GM18517 (cell line): ENCODE measurements around the gene C15orf40.

ENCODE experiments used
- ATAC-seq: cut with Tn5 transposase; IDR thresholded peaks from one replicate; pipeline ENCODE4 v1.9.1; 2021; ENCODE audit warnings: mild to moderate bottlenecking, moderate library complexity; ENCODE audit not compliant: unreplicated experiment

The C15orf40 gene

DNA sequence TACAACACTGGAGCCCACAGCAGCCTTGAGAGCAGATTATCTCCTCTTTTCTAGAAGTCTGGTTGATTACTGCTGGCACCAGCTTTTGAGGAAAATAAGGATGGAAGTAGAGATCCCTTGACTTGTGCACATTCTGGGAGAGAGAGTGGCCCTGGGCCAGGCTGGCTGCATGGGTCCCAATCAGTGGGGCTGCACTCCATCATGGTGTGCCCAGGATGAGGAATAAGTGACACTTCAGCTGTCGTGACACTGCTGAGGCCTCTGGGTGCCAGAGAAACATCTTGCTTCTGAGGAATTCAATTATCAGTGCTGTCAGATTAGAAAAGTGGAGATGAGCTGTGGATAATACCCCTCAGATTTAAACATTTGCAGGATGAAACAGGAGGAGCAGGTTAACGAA lies 16.4 kb downstream of the C15orf40 start:
- ATAC-seq = no peak

DNA sequence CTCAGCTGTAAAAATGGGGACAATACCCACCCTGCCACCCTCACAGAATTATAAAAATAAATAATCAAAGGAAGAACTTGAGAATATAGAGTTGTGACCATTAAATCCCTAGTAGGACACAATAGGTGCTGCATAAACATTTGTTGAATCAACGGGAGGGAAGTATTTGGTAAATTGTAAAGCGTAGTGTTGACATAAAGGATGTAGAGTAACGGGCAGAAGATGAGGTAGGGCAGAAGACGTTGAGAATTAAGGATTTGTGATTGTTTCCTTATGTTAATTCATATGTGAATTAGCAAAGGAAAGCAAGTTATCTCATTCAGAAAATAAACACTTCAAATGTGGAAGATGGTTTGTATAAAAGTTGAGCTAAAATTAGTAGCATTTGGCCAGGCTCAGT lies 18.3 kb downstream of the C15orf40 start:
- ATAC-seq = no peak

DNA sequence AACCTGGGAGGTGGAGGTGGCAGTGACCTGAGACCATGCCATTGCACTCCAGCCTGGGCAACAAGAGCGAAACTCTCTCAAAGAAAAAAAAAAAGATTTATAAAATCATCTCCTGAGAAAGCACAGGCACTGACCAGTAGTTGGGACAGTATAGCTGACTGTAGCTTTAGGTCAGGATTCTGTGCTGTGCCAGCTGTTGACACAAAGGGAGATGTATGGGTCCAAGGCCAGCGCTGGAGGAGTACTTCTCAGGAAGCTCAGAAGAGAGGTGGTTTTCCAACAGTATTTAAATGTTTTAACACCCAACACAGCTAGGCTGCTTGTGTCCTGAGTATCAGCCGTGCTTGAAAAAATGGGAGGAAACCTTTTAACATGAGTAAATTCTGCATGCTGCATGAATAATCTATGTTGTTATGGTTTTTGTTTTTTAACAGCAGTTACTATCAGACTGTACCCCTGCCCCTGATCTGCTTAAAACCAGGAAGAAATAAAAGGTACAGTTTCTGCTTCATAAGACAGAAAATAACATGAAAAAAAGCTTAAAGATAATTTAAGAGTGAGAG lies 18.9 kb downstream of the C15orf40 start:
- no peak for ATAC-seq

DNA sequence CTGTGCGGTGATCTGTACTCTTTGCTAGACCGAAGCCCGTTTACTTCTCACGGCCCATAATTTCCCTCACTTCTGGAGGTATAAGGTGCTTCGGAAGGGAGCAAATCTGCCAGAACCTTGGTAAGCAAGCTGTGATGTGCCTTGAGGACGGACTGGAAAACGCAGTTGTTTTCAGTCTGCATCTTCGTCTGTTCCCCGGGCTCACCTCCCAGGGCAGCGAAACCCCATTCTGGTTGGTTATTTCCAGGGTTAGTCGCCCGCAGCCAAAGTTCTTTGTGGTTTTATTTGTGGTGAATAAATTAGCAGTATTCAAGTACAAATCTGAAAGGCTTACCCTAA lies 25.0 kb downstream of the C15orf40 start:
- peak; percentile 14 for ATAC-seq

DNA sequence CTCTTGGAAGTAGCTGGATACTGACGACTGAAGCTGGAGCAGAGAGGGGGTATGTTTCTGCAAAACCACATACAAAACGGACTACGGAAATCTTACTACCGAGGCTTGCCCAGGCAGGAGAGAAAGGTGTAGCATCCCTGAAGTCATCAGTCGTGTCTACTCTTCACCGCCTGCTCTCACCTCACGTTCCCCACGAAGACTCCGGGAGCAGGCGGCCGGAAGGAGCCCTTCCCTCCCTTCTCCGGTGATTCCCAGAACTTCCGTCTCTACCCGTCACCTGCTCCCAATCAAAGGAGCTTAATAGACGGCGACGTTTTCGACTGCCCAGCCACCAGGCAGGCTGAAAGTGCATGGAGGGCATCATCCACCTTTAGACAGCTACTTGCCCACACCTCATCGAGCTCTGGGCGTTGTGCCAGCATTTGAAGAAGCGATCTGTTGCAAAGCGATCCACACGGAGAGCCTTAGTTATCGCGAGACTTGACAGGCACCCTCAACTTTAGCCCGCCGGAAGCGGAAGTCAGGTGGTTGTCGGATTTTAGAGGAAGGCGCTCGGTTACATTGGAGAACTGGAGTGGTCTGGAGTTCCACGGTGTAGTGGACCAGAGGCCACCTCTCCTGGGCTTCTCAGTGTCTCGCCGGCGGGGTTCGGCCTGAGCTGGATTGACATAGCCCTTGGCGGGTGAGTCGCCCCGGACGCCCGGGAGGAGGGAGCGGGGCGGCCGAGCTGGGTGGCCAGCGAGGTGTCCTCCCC lies 25.6 kb downstream of the C15orf40 start, which contains the start of gene RAMAC:
Gene RAMAC, plus strand, starts transcription at position 523 of the 754 bp plus-strand sequence. CDS start 2,809 bp downstream, outside the sequence.
- peak; percentile 95 for ATAC-seq

DNA sequence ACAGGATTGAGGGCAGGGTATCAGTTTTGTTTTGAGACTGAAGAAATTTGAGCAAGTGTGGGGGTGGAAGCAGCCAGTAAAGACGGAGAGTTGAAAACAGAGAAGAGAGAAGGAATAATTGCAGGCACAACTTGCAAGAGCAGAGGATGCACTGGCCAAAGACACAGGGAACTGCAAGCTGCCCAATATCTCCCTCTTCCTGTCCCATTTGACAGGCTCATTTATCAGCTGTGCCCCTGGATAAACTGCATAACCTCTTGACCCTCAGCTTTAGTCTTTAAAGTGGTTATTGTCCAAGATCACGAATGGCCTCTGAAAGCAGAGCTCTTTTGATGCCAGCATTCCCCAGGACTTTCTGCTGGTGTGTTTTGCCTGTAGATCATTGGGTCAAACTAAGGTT lies 30.5 kb downstream of the C15orf40 start:
- no peak for ATAC-seq

DNA sequence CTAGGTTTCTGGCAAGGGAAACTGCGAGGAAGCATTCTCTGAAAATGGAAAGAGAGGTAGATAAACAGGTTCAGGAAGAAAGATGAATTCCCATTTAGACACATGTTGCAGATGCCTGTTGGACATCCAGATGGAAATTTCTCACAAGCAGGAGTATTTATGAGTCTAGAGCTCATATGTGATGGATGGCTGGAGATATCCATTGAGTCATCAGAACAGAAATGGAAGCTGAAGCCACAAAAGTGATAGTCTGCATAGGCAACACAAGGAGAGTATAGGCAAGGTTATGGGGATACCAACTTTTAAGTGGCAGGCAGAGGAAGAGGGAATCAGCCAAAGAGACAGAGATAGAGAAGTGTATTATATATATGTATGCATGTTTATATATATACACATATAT lies 31.7 kb downstream of the C15orf40 start:
- no peak for ATAC-seq

DNA sequence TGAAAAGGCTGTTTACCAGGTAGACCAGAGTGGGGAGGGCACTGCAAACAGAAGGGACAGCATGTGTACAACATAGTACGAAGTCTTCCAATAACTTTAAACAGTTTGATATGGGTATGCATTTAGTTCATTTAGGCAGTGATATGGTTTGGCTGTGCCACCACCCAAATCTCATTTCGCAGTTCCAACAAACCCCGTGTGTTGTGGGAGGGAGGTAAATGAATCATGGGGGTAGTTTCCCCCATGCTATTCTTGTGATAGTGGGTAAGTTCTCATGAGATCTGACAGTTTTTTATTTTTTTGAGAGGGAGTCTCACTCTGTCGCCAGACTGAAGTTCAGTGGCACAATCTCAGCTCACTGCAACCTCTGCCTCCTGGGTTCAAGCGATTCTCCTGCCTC lies 33.0 kb downstream of the C15orf40 start:
- no peak for ATAC-seq

DNA sequence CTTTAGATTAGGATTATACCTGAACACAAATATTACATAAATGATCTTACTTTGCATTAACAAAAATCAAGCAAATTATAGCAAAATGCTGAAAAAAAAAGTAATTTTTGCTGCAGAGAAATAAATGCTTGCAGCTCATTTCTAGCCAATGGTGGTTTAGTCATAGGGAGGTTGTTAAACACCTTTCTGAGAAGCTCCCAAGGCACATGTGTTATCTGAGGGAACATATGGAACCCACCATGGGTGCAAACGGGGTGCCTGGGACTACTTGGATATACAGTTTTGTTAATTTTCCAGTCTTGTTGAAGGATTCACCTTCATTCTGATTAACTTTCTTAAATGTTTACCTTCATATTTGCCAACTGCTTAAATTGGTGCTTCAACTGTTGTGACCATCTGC lies 34.4 kb downstream of the C15orf40 start:
- no peak for ATAC-seq

DNA sequence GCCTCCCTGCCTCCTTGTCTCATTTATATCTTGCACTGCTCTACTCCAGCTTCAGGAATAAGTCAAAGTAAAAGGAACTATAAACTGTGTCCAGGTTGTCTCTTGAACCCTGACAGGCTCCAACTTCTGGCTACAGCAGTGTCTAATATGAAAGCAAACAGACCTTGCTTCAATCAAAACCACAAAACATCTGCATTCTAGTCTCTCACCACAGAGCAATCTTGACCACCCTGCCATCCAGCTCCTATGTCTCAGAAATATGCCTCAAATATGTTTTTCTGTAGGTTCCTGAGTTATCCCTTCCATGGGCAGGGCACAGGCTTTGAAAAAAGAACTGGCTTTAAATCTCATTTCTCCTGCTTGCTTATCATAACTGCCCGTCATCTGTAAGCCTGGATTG lies 38.4 kb downstream of the C15orf40 start:
- no peak for ATAC-seq

DNA sequence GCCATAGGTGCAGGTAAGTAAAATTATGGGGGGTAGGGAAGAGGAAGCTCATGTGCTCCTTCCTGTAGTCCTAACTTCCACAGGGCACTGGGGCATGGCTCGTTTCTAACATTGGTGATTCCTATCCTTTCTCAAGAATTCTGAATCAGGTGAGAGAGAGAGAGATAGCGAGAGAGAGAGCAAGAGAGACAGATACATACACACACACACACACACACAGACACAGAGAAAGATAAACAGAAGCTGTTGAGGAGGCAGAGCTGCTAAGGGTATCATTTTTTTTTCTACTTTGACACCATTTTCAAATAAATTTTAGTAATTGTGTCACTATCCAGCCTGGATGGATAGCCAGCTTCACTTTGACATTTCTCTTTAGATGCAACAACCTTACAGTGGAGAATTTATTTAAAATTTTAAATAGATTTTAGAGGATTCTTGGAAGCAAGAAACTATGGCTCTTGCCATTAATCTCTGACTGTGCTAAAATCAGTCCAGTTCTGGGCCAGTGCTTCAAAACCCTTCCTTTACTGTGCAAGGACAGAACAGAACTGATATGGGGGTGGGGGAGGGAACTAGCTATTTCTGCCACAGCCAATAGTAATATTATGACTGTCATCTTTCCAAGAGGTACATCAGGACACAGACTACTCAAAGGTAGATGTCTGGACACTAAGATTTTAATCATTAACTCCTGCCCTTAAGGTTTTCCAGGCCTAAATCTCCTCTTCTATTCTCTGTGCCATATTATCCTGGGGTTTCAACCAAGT lies 40.0 kb downstream of the C15orf40 start:
- ATAC-seq = no peak

DNA sequence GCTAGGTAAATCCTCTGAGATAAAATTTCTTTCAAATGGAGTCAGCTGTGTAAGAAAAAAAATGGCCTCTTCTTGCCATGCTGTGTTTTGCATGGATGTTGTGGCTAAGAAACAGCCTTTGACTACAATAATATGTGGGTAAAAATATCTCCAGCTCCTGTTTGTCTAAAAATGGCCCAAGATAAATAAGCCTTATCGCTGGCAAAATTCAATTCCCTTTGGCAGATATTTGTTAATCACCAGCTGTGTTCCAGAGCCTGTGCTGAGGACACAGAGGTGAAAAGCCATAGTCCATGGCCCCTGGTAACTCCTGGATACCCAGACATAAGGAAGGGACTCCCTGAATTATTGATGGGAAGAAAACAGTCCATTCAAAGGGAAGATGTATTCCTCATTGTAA lies 40.7 kb downstream of the C15orf40 start:
- no peak for ATAC-seq

DNA sequence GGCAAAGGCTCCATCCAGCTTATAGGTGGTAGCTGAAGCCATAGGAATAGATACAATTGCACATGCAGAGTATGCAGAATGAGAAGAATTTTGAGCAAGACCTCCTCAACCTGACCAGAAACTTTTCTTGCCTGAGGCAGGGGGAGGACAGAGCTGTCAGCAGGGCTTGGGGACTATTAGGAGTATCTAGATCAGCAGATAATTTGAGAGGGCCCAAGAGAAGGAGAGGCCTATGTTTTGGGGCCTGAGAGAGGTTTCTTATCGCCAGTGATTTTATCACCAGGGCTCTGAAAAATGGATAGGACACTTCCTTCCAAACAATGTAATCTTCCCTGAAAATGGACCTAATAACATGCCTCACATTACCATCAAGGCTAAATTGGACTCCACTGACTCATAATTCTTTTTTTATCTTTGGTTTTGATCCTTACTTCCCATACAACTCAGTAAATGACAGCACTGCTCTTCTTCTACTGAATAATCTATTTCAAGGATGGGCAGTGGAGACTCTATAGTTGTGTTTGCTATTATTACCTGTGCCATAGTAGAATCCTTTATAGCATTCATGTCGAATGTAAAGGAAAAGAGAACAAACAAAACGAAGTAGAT lies 41.3 kb downstream of the C15orf40 start:
- ATAC-seq = no peak

DNA sequence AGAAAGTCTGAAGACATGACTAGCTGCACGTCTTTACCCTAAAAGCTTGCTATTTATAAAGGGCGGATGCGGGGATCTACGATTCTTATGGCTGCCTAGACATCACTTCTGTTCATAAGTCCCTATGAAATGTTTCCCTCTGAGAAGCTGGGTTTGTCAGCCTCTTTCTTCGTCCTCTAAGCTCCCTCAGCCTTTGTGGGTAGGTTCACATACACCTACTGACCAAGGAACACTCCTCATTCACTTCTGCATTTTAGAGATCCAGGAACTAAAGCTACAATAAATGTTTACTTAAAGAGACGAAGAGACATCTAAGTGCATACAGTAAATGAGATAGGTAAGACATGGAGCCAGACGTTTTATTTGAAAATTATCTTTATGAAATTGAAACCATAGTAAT lies 42.1 kb downstream of the C15orf40 start:
- no peak for ATAC-seq

DNA sequence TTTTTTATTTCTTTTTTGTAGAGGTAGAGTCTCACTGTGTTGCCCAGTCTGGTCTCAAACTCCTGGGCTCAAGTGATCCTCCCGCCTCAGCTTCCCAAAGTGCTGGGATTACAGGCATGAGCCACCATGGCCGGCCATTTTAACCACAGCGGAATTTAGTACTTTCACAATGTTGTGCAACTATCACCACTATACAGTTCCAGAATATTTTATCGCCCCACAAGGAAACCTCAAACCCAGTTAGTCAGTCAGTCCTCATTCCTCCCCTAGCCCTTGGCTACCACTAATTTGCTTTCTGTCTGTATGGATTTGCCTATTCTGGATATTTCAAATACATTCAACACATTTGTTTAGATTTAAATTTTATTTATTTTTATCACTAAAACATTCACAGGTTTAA lies 43.4 kb downstream of the C15orf40 start:
- no peak for ATAC-seq

DNA sequence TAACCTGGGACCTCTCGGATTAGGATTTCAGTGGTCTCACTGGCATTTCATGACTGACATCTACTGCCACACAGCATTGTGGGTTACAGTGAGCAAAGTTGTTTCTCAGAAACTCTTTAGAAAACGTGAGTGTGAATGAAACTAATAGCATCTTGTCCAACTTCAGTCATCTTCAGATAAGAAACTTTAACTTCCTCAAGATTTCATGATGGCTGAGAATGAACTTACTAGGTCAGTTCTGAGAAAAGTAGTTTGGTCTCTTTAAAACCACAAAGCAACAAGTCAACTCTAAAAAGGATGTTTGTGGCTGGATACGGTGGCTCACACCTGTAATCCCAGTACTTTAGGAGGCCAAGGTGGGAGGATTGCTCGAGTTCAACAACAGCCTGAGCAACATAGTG lies 44.8 kb downstream of the C15orf40 start:
- peak; percentile 81 for ATAC-seq

DNA sequence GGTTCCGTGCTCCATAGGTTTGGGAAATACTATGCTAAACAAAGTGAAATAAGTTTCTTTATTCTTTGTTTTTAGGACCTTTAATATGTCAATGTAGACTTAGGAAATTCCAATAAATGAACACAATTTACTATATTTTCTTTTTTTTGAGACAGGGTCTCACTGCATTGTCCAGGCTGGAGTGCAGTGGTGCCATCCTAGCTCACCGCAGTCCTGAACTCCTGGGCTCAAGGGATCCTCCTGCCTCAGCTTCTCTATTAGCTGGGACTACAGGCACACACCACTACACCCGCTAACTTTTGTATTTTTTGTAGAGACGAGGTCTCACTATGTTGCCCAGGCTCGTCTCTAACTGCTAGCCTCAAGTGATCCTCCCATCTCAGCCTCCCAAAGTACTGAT lies 46.5 kb downstream of the C15orf40 start:
- no peak for ATAC-seq

DNA sequence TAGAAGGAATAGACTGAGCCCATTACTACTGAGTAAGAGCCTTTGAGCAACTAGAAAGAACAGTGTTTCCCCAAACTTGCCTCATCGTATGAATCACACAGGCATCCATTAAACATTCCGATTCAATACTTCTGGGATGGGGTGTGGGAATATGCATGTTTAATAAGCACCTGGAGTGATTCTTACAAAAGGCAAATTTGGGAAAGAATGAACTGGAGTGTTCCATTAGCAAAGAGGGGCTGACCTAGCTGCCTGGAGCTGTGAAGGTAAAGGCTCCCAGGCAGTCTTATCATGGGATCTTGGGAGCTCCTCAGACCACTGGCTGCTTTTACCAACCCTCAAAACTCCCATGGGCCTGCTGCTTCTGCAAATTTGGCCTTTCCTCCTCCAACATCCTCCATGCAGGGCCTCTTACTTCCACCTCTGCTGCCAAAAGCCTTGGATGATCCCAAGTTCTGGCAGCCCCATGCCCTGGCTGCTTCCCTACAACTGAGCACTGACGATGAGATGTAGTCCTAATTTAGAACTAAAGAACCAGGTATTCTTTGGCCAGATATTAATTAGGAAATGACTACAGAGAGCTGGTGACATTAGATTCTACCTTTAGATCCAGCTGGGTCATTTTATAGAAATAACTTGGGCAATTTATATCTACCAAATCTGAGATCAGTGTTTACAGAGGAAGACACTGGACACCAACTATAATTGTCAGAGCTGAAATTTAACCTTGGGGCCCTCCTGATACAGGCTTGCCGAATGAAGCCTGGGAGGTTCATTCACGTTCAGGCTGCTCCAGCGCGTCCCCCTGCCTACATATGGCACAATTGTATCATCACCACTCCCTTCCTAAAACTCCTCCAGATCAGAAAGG lies 47.7 kb downstream of the C15orf40 start:
- no peak for ATAC-seq

DNA sequence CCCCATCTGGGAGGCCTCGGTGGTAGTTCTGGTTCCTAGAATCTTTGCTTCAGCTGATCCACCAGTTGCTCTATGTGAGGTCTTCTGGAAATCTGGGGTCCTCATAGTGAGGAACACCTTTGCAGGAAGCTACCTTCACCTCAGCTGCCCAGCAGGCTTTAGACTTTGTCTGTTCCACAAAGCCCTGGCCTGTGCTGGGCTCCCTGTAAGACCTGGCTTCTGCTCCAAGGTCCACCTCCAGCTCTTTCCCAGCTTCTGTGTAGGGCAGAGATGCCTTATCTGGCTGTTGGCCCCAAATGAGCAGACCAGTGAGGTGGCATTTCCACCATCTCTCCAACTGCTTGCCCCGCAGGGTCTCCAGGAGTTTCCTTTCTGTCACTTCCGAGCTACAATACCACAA lies 50.7 kb downstream of the C15orf40 start:
- no peak for ATAC-seq

DNA sequence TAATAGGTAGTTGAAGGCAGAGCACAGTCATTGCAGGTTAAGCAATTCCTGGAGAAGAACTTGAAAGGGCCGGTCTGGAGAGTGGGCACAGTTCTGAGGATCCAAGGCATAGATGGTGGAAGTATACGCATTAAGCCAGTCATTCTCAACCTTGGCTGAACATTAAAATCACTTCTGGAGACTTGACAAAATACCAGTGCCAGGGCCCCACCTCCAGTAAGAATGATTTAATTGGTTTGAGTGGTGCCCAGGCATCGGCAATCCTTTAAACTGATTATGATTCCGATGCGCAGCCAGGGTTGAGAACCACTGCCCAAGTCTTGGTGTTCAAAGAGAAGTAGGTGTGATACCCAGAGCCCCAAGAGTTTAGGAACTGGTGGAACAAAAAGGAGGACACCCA lies 52.0 kb downstream of the C15orf40 start:
- no peak for ATAC-seq

DNA sequence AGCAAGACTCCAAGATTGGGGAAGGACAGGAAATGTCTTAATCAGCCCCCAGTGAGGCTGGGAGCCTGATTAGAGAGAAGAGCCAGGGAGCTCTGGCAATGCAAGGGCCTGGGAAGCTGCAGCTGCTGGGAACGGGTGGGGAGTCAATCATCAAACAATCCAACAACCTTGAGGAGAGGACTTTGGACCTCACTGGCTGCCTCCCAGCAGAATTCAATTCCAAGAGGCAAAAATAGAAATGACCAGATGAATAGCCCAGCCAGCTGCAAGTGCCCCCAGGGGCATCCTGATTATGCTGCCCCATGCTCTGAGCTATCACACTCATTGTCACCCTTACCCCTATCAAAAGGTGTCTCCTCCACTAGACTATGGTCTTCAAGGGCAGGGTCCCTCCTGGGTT lies 52.8 kb downstream of the C15orf40 start:
- ATAC-seq = no peak
